IMR-90 (cell line): Measurements from ENCODE around the gene HIF1A. TPM values are rescaled to one million over a fixed set of nuclear protein-coding genes. Genes with fewer than 3 reads are reported as not detected.

Experiments
- ATAC-seq: fragments of 200-7000 bp; cut with Tn5 transposase; 2 replicates; pipeline ENCODE4 v1.9.1; 2020; ENCODE audit warnings: low read depth, mild to moderate bottlenecking, moderate library complexity
- BruUV-seq: library from RNA; stranded (reverse); fragments of 400-500 nt; replicated peaks from 2 replicates; lab custom pipeline; 2021; lab: Mats Ljungman, UMichigan
- CTCF ChIA-PET: fragments of 300-600 bp; formaldehyde crosslinking; extraction: SDS; loops from one replicate; lab custom pipeline; 2021; ENCODE audit warnings: antibody characterized with exemption; lab: Yijun Ruan, JAX
- POLR2A ChIA-PET: fragments of 300-600 bp; sonication (Branson Sonifier 250); formaldehyde crosslinking; loops from one replicate; lab custom pipeline; 2022; ENCODE audit warnings: antibody characterized with exemption; ENCODE audit not compliant: unreplicated experiment; lab: Charles Lee
- DNase-seq: peaks from one replicate; pipeline ENCODE4 v3.0.0; 2013
- H2AFZ ChIP-seq: replicated peaks from 2 replicates; pipeline ENCODE3; 2013; ENCODE audit warnings: low read length, mild to moderate bottlenecking; ENCODE audit not compliant: poor library complexity
- H2AK5ac ChIP-seq: 2 replicates; pipeline ENCODE4 v1.6.1; 2013; ENCODE audit warnings: low read depth, low read length, inconsistent platforms
- H2AK9ac ChIP-seq: replicated peaks from 2 replicates; pipeline ENCODE3; 2013; ENCODE audit warnings: mild to moderate bottlenecking, low read depth, low read length, moderate library complexity; ENCODE audit not compliant: poor library complexity
- H2BK120ac ChIP-seq: 2 replicates; pipeline ENCODE4 v1.6.1; 2013; ENCODE audit warnings: low read depth, low read length, inconsistent platforms
- H2BK15ac ChIP-seq: 3 replicates; pipeline ENCODE4 v1.6.1; 2013; ENCODE audit warnings: low read depth, low read length, inconsistent platforms
- H2BK20ac ChIP-seq: 2 replicates; pipeline ENCODE4 v1.6.1; 2013; ENCODE audit warnings: low read depth, mild to moderate bottlenecking, inconsistent platforms, low read length, moderate library complexity
- H2BK5ac ChIP-seq: 2 replicates; pipeline ENCODE4 v1.6.1; 2013; ENCODE audit warnings: mild to moderate bottlenecking, low read depth, low read length, inconsistent platforms; ENCODE audit not compliant: poor library complexity, severe bottlenecking
- H3K14ac ChIP-seq: replicated peaks from 2 replicates; pipeline ENCODE4 v1.6.1; 2013; ENCODE audit warnings: low read depth, low read length, inconsistent platforms
- H3K18ac ChIP-seq: 2 replicates; pipeline ENCODE4 v1.6.1; 2013; ENCODE audit warnings: low read depth, low read length, control low read depth
- H3K23ac ChIP-seq: 2 replicates; pipeline ENCODE4 v1.6.1; 2013; ENCODE audit warnings: low read depth, low read length, inconsistent platforms
- H3K27ac ChIP-seq: 2 replicates; pipeline ENCODE4 v1.5.1; 2013; ENCODE audit warnings: mild to moderate bottlenecking, control low read depth, low read length; ENCODE audit not compliant: insufficient read depth
- H3K27me3 ChIP-seq: 2 replicates; pipeline ENCODE4 v1.6.1; 2013; ENCODE audit warnings: low read length; ENCODE audit not compliant: control insufficient read depth, insufficient read depth
- H3K36me3 ChIP-seq: 2 replicates; pipeline ENCODE4 v1.6.1; 2013; ENCODE audit warnings: low read length, mixed read lengths; ENCODE audit not compliant: control insufficient read depth, insufficient read depth
- H3K4ac ChIP-seq: 2 replicates; pipeline ENCODE4 v1.6.1; 2013; ENCODE audit warnings: low read depth, low read length, inconsistent platforms
- H3K4me1 ChIP-seq: 2 replicates; pipeline ENCODE4 v1.6.1; 2013; ENCODE audit warnings: low read length, mixed read lengths; ENCODE audit not compliant: control insufficient read depth, insufficient read depth
- H3K4me2 ChIP-seq: 2 replicates; pipeline ENCODE4 v1.6.1; 2013; ENCODE audit warnings: low read depth, mild to moderate bottlenecking, control low read depth, low read length, moderate library complexity
- H3K4me3 ChIP-seq: 2 replicates; pipeline ENCODE4 v1.5.1; 2013; ENCODE audit warnings: low read depth, mild to moderate bottlenecking, control low read depth, low read length, moderate library complexity; ENCODE audit not compliant: insufficient read depth
- H3K56ac ChIP-seq: 2 replicates; pipeline ENCODE4 v1.6.1; 2013; ENCODE audit warnings: low read length, inconsistent platforms; ENCODE audit not compliant: insufficient read depth; ENCODE audit errors: extremely low read depth
- H3K79me1 ChIP-seq, 2 experiments: 2 replicates each; pipeline ENCODE4 v1.6.1; 2013; ENCODE audit warnings: low read length in 2 of 2, inconsistent platforms in 1 of 2, low read depth in 1 of 2
- H3K9ac ChIP-seq: 2 replicates; pipeline ENCODE4 v1.6.1; 2013; ENCODE audit warnings: low read depth, low read length, control low read depth
- H3K9me1 ChIP-seq: 2 replicates; pipeline ENCODE4 v1.6.1; 2013; ENCODE audit warnings: low read length, inconsistent platforms; ENCODE audit not compliant: insufficient read depth
- H3K9me3 ChIP-seq: 2 replicates; pipeline ENCODE4 v1.6.1; 2013; ENCODE audit warnings: low read length; ENCODE audit not compliant: control insufficient read depth, insufficient read depth
- H4K20me1 ChIP-seq: 2 replicates; pipeline ENCODE4 v1.6.1; 2013; ENCODE audit warnings: low read length, inconsistent platforms; ENCODE audit not compliant: insufficient read depth
- H4K5ac ChIP-seq: 2 replicates; pipeline ENCODE4 v1.6.1; 2013; ENCODE audit warnings: mild to moderate bottlenecking, low read depth, low read length, control low read depth
- H4K8ac ChIP-seq, 2 experiments: 2 replicates each; pipeline ENCODE4 v1.6.1; 2013; ENCODE audit warnings: low read depth in 2 of 2, low read length in 2 of 2, control low read depth in 1 of 2, inconsistent platforms in 1 of 2
- H4K91ac ChIP-seq: 2 replicates; pipeline ENCODE4 v1.6.1; 2013; ENCODE audit warnings: low read depth, low read length, inconsistent platforms; ENCODE audit not compliant: insufficient read depth
- BHLHE40 ChIP-seq: fragments of 150-350 bp; IDR thresholded peaks from 2 replicates; pipeline ENCODE4 v1.6.1; 2016; ENCODE audit warnings: mild to moderate bottlenecking, low read depth, low read length
- CEBPB ChIP-seq: IDR thresholded peaks from 2 replicates; pipeline ENCODE4 v1.6.1; 2012; ENCODE audit warnings: low read depth, low read length, improper control_type of control experiment
- CHD1 ChIP-seq: IDR thresholded peaks from 2 replicates; pipeline ENCODE4 v1.6.1; 2012; ENCODE audit warnings: low read depth, low read length, improper control_type of control experiment
- CTCF ChIP-seq: conservative IDR thresholded peaks from 2 replicates; pipeline ENCODE4 v1.5.1; 2012; ENCODE audit warnings: mild to moderate bottlenecking, low read depth, low read length, improper control_type of control experiment
- FOS ChIP-seq: fragments of 150-350 bp; IDR thresholded peaks from 2 replicates; pipeline ENCODE4 v1.6.1; 2016; ENCODE audit warnings: low read depth, low read length
- MAZ ChIP-seq: IDR thresholded peaks from 2 replicates; pipeline ENCODE4 v1.6.1; 2012; ENCODE audit warnings: low read depth, mild to moderate bottlenecking, low read length, improper control_type of control experiment, moderate library complexity, borderline replicate concordance
- MXI1 ChIP-seq: IDR thresholded peaks from 2 replicates; pipeline ENCODE4 v1.6.1; 2012; ENCODE audit warnings: low read depth, mild to moderate bottlenecking, low read length, moderate library complexity, borderline replicate concordance
- POLR2A ChIP-seq: IDR thresholded peaks from 2 replicates; pipeline ENCODE4 v1.6.1; 2012; ENCODE audit warnings: mild to moderate bottlenecking, low read depth, low read length
- RAD21 ChIP-seq: IDR thresholded peaks from 2 replicates; pipeline ENCODE4 v1.6.1; 2012; ENCODE audit warnings: low read length, improper control_type of control experiment
- RCOR1 ChIP-seq: IDR thresholded peaks from 2 replicates; pipeline ENCODE4 v1.6.1; 2012; ENCODE audit warnings: mild to moderate bottlenecking, low read length, improper control_type of control experiment; ENCODE audit not compliant: insufficient replicate concordance
- RFX5 ChIP-seq: IDR thresholded peaks from 2 replicates; pipeline ENCODE4 v1.8.0; 2012; ENCODE audit warnings: low read depth, mild to moderate bottlenecking, low read length, moderate library complexity
- USF2 ChIP-seq: fragments of 150-350 bp; IDR thresholded peaks from 2 replicates; pipeline ENCODE4 v1.6.1; 2017; ENCODE audit warnings: mild to moderate bottlenecking, antibody characterized with exemption, low read length, low read depth
- WGBS, 2 experiments: methylation state at CpG; one replicate each; pipeline versions ENCODE4 v1.1.5 to v1.1.7; 2013; ENCODE audit warnings: missing lambda C conversion rate in 2 of 2; ENCODE audit not compliant: insufficient read length in 1 of 2; ENCODE audit errors: extremely low coverage in 2 of 2; 5-methylcytosine and 5-hydroxymethylcytosine counted together
- dilution Hi-C: fragments of 300-500 bp; cut with HindIII; formaldehyde crosslinking; loops from one replicate; pipeline ENCODE4 v1.14.3; 2018; ENCODE audit warnings: low sequenced_read_pairs; ENCODE audit not compliant: unreplicated experiment
- in situ Hi-C: fragments of 300-500 bp; cut with MboI; formaldehyde crosslinking; loops from 3 replicates; pipeline ENCODE4 v1.14.3; 2019; ENCODE audit warnings: low sequenced_read_pairs, inconsistent platforms, mixed read lengths
- intact Hi-C: fragments of 100-400 bp; cut with micrococcal nuclease; formaldehyde crosslinking; loops from 2 replicates; pipeline ENCODE4 v1.10.0; 2022
- polyA plus RNA-seq, 3 experiments: library from polyadenylated mRNA; depleted of rRNA; stranded (reverse); fragments of >200 nt; gene quantifications; 2 replicates each; pipeline ENCODE4 v1.2.3, GENCODE V29; 2012; ENCODE audit warnings: low replicate concordance in 1 of 3
- total RNA-seq: library from RNA; depleted of rRNA; stranded (reverse); fragments of >200 nt; gene quantifications from 2 replicates; pipeline ENCODE4 v1.2.3, GENCODE V29; 2012
- TF ChIP-seq, protein P1 (sequence below): fragments of 150-350 bp; IDR thresholded peaks from 2 replicates; pipeline ENCODE4 v1.6.1; 2016; ENCODE audit warnings: low read depth, mild to moderate bottlenecking, low read length, moderate library complexity, borderline replicate concordance

Gene HIF1A
- total and polyA plus RNA-seq, 2 of the 4 experiments (the other 2 are of a cell fraction): 128 to 301 TPM

DNA sequence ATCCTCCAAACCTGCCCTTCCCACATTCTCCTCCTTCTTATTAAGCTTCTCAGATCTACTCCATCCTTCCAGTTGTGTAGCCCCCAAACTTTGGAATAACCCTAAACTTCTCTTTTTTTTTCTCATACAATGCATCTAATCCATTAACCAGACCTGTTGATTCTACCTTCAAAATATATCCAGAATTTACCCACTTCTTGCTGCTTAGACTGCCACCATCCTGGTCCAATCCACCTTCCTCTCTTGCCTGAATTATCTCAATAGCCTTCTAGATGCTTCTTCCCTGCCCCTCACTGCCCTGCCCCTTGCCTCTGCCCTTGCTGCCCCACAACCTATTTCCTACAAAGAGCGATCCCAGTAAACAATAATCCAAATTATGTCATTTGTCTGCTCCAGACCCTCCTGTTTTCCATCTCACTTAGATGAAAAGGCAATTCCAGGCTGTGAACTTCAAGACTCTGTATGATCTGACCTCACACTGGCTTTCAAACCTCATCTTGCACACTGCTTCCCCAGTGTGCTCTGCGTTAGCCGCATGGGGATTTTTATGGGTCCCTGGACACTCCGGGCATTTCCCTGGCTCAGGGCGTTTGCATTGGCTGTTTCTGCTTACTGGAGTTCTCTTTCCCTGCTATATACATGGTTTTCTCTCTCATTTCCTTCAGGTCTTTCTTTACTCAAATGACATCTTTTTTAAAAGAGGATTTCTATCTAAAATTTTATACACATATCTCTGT, 42.6 kb upstream of the HIF1A start (continued):
- TF ChIP-seq FOS: no peak

DNA sequence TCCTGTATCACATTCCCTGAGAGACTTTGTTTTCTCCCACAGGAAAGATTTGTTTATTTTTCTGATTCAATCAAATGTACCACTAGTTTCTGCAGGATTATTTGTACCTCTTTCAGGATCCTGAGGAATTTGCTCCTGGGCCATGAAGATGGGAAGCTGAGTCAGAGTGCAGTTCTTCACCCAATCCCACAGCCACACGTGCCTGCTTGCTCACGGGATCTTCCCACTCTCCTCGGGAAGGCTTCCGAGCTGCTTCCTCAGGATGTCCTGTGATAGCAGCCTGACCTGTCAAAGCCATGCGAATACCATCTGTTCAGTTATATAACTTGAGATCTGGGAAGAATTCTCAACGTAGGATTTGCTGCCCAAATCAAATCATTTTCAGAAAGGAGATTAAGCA, 41.8 kb upstream of the HIF1A start:
- peak overlapping the region; percentile 7 for H3K4me2 ChIP-seq
- no peak overlapping the region for H4K5ac ChIP-seq
- H3K9me1 ChIP-seq: no peaks in the 10 kb centered on the region
- dilution Hi-C loops: no loop called here
- no peak overlapping the region for H2BK120ac ChIP-seq
- H3K23ac ChIP-seq: no peak overlapping the region
- H2AFZ ChIP-seq: peak overlapping the region; percentile 78
- BruUV-seq: no TSS peak
- ChIA-PET POLR2A (no interaction called here), CTCF (no interaction called here)
- no peak overlapping the region for H2BK15ac ChIP-seq
- H3K56ac ChIP-seq: no peak overlapping the region
- 0 out of 2 replicates have a peak overlapping the region, but pooled peaks have one; percentile 17 for H3K27ac ChIP-seq
- no peaks in the 10 kb centered on the region for H3K36me3 ChIP-seq
- no peak overlapping the region for H3K18ac ChIP-seq
- WGBS, 2 experiments: 0% methylated on average over 3 of the region's 6 CpGs; no CpG with 5 or more reads in 1 of the 2 experiments
- H4K8ac ChIP-seq: no peak overlapping the region; a peak in 1 of 4 replicates
- intact Hi-C loops: loop anchor here (5.0 kb wide), 1 partner anchor 181 kb away; no protein-coding TSS in a partner anchor
- no peaks in the 10 kb centered on the region for H3K27me3 ChIP-seq
- H3K4ac ChIP-seq: no peak overlapping the region
- no peak overlapping the region; the same call in 1 of the 2 replicates for H2AK5ac ChIP-seq
- no peak overlapping the region for H3K4me3 ChIP-seq
- in situ Hi-C loops: no loop called here
- ATAC-seq (peak; percentile 87), DNase-seq (peak; percentile 88)
- no peak overlapping the region for H3K14ac ChIP-seq
- no peak overlapping the region for H2AK9ac ChIP-seq
- no peaks in the 10 kb centered on the region for H3K9me3 ChIP-seq
- no peak overlapping the region for H3K9ac ChIP-seq
- H4K91ac ChIP-seq: no peak overlapping the region
- H4K20me1 ChIP-seq: no peaks in the 10 kb centered on the region
- no peak overlapping the region for H2BK5ac ChIP-seq
- H2BK20ac ChIP-seq: no peak overlapping the region
- peaks cover 4% of the 10 kb centered on the region for H3K4me1 ChIP-seq
- no peaks in the 10 kb centered on the region for H3K79me1 ChIP-seq
- no peak for TF ChIP-seq CTCF
- TF ChIP-seq MAZ: no peak
- TF ChIP-seq RCOR1: no peak
- no peak for TF ChIP-seq CEBPB
- peak; percentile 99 for TF ChIP-seq BHLHE40
- TF ChIP-seq RAD21: no peak
- TF ChIP-seq POLR2A: no peak
- peak; percentile 81 for TF ChIP-seq USF2
- TF ChIP-seq MXI1: peak; percentile 65; the same call in 1 of the 2 replicates
- TF ChIP-seq RFX5: peak; percentile 40; the same call in 1 of the 2 replicates
- TF ChIP-seq CHD1: no peak
- TF ChIP-seq, protein P1, sequence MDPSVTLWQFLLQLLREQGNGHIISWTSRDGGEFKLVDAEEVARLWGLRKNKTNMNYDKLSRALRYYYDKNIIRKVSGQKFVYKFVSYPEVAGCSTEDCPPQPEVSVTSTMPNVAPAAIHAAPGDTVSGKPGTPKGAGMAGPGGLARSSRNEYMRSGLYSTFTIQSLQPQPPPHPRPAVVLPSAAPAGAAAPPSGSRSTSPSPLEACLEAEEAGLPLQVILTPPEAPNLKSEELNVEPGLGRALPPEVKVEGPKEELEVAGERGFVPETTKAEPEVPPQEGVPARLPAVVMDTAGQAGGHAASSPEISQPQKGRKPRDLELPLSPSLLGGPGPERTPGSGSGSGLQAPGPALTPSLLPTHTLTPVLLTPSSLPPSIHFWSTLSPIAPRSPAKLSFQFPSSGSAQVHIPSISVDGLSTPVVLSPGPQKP: no peak
